TTC549 (cell line): ENCODE measurements around the gene UTP11.

Experiments used
- FAIRE-seq: peaks from 2 replicates; lab custom pipeline; 2012; peaks lifted over from hg19 to GRCh38; lab: Jason Lieb, UNC

Gene UTP11

DNA sequence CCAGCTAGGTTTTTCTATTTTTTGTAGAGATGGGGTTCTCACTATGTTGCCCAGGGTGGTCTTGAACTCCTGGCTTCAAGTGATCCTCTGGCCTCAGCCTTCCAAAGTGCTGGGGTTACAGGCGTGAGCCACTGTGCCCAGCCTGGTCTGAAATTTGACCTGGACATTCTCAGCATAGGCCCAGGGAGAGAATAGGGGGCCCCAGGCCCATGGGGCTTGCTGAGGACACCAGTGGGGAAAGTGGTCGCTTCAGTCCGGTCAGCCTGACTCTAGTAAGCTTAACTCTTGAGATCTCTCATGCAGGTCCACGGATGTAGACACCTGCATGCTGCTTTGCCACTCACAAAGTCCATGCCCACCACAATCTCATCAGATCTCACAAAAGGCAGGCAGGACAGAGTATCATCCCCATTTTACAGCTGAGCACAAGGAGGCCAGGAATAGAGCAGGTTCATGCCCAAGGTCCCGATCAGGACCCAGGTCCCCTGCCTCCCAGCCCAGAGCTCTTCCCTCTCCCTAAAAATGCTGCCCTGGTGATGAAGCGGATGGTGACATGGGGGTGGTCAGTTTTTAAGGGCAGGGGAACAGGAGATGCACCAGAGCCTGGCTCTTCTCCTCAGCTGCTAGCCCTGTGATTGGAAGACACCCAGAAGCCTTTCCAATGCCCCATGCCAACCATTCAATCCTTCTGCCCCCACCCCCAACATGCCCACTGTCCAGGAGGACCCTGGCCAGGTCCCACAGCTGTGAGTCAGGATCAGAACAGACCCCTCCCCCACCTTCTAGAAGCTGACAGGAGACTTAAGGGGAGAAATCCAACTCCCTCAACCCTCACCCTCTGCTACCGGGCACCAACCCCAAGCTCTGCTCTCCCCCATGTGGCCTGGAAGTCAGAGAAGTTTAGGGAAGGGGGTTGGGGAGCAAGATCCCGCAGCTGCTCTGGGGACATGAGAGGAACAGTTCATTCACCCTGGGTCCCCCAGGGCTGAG lies 9.0 kb upstream of the UTP11 start:
- no peak for FAIRE-seq

DNA sequence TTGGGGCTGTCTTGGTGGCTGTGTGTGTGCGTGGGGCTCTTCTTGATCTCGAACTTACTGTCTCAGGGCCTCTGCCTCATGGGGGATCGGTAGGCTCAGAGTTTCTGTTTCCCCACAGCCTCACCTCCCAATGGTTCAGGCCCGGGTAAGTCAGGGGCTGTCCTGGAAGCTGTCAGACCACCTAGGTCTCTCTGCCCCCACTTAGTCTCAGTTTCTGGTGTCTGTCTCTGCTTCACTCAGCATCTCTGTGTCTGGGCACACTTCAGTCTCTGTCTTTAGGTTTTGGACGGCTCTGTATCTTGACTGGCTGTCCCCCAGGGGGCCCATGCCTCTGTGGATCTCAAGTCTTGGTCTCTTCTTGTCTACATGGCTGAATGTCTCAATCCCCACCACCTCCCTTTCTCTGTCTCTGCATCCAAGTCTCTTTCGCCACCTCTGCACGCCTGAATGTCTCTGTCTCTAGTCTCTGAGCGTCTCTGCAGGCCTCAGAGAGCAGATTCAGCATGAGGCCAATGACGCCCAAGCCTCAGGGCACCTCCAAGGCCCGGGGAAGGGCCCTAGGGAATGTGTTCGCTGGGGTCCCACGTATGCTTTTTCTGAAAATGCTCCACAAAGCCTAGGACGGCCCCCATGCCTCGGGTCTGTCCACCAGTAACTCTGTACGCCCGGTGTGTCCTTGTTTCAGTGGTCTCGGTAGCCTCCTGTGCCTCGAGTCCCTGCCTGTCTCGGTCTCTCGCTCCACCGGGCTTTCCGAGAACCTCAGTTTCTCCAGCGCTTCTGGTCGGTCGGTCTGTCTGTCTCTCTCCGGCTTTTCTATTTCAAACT lies 8.0 kb upstream of the UTP11 start:
- FAIRE-seq: no peak

DNA sequence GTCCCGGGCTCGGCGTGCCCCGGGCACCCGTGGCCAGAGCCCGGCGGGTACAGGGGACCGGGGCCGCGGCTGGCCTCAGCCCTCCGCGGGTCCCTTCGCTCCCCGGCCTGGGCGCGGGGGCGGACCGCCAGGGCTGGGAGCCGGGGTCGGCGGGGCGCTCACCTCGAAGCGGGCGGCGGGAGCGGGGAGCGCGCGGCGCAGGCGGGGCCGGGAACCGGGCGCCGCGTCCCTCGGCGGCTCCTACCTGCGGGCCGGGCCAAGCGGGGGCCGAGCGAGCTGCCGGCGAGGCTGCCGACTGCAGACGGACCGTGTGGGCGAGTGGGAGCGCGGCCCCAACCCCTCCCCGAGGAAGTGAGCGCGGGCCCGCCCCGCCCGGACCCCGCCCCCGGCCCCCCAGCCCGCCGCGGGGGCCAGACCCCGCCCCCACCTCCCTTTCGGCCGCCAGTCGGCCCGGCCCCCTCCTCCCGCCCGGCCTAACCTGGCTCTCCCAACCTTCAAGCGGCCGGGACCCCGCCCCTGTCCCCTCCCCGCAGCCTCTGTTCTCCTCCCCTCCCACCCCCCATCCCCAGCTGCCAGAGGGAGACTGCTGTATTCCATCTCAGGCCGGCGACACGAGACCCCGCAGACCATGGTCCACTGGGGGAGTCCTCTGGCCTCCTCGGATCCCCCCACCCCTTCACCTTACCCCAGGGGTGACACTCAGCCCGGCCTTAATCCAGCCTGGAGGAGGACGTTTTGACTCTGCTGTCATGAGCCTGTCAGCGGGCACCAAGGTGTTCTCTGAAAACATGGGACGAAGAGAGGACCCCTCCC lies 7.1 kb upstream of the UTP11 start, which contains the start of gene FHL3:
Gene FHL3, minus strand, starts transcription at position 320 of the 813 bp plus-strand sequence. CDS start 6,102 bp downstream, outside the sequence.
- FAIRE-seq: no peak

DNA sequence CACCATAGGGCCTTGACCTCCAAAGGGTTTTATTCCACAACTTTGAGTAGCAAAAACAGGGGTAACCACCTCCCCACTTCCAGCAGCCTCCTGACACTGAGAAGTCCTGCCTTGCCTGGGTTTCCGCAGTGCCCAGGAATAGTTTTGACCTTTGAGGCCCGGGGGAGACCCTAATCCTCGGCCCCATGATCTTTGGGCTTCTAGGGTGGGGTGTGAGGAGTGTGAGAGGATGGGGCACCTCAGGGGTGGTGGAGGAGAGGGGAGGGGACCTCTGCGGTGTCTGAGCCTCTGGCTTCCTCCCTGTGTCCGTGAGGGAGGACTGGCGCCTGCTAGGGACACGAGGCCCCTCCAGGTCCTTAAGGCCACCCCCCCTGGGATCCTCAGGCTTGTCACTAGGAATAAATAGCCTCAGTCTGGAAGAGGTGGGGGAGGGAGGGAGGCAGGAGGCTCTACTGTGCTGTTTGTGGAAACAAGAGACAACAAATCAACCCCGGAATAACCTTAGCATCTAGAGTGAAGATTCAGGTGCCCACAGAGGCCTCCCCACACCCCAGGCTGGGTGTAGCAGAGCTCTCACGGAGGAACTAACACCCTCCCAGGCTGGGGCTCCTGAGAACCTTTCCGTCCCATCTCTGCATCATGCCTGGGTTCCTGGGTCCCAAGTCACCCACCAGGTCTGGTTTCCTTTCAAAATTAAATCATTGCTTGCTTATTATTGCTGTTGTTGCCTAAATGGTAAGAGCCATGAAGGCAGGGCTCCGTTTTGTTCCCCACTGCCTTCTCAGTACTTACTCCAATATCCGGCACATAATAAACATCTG lies 6.3 kb upstream of the UTP11 start:
- FAIRE-seq: no peak

DNA sequence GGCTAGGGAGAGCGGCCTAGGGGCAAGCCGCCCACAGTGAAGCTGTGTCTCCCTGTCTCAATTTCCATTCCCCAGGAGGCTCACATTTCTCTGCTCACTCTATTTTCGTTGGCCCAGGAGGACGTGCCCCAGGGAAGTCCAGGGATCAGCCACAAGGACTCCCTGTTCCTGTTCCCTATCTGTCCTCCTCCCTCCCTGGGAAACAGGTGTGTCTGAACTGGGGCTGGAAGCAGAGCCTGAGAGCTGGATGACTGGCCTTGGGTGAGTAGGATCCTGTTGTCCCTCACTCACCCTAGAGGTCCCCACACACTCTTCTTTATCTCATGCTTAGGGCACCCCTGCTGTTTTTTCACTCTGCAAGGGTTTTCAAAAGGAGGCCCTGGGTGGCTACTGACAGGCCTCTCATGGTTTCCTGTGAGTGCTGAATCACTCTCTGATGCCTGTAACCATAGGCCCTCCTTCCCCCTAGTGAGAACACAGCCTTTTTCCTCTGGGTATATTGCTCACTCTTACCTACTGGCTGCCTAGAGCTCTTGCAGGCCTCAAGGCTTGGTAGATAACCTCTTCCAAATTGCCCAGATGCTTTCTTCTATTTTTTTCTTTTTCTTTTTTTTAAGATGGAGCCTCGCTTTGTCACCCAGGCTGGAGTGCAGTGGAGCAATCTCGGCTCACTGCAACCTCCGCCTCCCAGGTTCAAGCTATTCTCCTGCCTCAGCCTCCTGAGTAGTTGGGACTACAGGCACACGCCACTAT lies 3.3 kb upstream of the UTP11 start:
- FAIRE-seq: no peak

DNA sequence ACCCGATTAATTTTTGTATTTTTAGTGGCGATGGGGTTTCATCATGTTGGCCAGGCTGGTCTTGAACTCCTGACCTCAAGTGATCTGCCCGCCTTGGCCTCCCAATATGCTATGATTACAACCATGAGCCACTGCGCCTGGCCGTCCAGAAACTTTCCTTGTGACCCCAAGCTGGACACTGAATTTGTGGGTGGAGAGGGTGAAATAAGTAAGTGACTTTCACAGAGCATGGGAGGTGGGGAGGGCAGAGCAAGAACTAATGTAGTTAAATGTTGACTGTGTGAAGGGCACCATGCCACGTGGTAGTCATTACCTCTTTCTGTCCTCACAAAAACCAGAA lies 2.7 kb upstream of the UTP11 start:
- no peak for FAIRE-seq

DNA sequence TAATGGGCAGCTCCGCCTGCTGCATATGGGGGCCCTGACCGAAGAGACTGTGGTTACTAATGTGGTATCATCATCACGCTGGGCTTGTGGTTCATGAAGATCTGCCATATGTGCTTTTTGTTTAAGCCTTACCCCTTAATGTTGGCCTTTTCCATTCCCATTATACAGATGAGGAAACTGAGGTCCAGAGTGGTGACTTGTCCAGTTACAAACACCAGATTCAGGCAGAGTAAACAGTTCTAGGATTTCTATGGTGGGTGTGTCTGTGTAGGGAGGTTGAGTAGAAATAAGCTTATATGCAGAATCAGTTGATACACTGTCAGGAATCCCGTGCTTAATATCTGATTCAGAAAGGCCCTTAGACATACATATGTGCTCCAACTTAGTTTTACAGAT lies 691 bp downstream of the UTP11 start:
- FAIRE-seq: no peak

DNA sequence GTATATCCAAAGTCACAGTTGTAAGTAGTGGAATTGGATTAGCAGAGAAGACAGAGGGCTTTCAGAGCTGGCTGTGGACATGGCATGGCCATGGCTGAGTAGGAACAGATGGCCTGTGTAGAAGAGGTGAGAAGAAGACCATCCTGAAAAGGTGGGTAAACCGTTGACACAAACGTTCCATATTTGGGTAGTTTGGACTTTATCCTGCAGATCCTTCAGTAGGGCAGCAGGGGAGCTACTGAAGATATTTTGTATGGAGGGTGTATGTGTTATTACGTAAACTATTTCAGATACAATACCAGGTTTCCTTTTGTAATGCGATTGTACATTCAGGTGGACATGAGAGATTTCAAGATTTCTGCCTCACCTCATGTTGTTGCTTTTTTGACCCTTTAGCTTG lies 1.6 kb downstream of the UTP11 start:
- no peak for FAIRE-seq

DNA sequence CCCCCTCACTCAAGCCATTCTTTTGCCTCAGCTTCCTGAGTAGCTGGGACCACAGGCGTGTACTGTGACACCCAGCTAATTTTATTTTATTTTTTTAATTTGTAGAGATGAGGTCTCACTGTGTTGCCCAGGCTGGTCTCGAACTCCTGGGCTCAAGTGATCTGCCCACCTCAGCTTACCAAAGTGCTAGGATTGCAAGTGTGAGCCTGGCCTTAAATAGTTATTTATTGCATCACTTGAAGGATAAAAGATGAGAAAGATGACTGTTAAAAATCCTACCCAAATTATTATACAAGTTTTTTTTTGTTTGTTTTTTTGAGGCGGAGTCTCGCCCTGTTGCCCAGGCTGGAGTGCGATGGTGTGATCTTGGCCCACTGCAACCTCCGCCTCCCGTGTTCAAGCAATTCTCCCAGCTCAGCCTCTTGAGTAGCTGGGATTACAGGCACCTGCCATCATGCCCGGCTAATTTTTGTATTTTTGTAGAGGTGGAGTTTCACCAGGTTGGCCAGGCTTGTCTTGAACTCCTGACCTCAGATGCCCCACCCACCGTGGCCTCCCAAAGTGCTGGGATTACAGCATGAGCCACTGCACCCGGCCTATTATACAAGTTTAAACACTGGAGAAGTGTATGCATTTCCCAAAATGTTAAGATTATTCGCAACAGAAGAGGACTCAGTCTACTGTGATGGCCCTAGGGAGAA lies 2.3 kb downstream of the UTP11 start:
- FAIRE-seq: no peak

DNA sequence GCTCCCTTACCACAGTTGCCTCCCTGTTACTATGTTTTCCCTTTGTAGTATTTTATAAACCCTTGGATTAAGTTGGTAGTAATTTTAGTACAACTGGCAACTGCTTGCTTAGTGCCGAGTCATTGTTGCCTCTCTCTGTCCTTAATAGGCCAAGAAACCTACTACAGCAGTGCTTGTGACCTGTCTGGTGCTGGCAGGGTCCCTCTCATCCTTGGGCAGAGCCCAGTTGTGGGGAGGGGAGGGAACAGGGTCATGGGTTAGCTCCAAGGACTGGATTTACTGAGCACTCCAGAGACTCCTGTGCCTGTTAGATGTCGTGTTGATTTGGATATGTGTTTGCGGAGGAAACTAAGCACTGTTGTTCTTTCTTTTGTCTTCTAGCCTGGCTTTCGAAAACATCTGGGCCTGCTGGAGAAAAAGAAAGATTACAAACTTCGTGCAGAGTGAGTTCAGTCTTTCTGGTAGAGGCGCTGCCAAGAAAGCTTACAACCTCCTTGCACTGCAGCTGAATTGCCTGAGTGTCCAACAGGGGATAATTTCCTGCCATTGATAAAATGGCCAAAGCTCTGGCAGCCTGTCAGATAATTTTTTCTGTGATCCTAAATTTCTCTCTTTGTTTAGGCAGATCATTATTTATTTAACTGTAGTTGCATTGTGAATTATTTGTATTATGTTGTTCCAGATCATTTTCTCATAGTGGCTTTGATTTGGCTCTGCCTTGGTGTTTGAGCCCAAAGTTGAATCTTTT lies 3.6 kb downstream of the UTP11 start:
- no peak for FAIRE-seq

DNA sequence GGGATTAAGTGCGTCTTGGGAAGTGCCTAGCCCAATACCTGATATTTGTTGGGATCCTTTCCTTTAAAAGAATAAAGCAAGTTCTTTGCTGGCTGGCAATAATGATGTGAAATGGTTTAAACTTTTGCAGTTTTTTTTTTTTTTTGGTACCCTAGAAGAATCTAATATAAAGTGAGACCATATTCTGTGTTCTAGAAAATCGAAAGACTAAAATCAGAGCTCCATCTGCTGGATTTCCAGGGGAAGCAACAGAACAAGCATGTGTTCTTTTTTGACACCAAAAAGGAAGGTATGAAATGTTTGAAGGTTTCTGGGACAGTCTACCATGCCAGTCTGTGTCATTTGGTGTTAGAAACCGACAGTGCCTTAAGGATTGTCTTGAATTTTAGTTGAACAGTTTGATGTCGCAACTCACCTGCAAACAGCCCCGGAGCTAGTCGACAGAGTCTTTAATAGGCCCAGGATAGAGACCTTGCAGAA lies 6.4 kb downstream of the UTP11 start:
- FAIRE-seq: peak; percentile 58

DNA sequence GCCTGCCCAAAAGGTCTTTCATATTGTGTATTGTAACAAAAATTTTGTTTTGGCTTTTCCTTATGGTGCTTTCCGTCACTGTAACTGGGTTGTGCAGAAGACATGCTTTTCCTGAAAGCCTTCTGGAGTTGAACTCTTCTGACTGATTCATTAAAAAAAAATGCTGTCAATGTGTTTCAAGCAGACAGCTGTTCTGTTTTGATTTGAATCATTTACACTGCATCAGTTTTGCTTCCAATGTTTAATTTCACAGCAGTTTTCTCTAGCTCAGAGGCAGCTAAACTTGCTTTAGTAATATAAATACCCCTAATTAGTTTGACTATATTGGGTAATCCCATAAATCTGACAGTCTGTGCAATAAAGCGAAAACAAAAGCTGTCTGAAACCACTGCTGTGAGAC lies 7.9 kb downstream of the UTP11 start:
- no peak for FAIRE-seq

DNA sequence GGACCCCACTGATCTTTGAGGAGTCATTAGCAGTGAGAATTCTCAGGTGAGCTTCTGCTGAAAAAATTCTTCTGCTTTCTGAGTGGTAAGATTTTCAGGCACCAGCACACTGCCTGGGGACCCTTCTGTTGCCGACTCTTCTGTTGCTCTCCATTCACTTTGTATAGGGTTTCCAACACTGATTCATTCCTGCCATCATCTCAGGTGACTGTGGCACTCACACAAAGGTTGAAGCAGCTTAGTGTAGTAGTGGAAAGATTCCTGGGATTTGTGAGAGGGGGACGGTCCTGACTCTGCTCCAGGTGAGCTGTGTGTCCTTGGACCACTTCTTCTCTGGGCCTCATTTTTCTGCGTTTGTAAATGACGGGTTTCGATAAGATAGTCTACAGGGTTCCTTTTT lies 9.4 kb downstream of the UTP11 start:
- FAIRE-seq: no peak

DNA sequence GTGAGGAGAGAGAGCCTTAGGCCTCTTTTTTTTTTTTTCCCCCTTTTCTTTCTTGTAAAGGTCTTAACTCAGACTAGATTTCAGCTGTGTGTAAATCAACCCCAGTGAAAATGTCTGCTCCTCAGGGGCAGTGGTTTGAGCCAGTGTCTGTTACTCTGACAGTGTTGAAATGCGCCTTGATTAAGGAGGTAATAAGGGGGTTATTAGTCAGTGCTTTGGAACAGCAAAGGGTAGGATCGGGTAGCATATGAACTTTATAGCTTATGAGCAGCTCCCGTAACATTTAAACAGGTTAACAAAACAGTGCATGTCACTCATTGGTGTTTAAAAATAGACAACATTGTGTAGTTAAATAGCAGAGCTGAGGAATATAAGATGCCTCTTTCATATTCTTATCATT lies 10.3 kb downstream of the UTP11 start:
- no peak for FAIRE-seq

DNA sequence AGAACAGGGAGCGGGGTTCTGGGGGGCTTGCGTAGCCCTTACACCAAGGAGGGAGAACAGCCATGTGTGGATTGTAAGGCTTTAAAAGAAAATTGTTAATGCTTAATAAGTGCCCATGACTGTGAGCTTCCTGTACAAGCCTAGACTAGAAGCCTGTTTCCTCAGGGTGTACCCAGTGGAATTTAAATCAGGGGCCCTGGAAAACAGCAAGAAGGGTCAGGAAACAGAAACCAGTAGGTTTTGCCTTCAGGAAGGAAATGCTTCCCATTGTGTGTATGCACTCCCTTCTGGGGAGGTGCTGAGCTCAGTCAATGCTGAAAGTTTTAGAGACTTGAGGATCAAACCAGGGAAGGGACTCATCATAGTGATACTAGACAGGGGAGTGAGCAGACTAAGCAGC lies 12.7 kb downstream of the UTP11 start:
- FAIRE-seq: no peak

DNA sequence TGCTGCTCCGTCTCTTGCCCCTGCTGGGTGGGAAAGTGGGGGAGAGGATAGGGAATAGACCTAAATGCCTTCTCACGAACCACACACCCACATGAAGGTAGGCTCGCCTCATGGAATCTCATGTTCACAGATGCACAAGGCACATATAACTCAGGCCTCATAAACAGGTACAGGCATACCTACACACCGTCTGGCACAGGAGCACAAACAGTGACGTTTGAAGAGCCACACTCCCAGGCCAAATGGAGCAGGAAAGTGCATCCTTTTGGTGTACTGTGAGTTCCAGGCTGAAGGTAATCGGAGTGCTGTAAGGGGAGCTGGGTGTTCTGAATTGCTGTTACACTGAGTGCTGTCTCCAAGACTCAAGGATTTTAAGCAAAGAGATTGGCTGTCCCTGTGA lies 13.1 kb downstream of the UTP11 start:
- no peak for FAIRE-seq

DNA sequence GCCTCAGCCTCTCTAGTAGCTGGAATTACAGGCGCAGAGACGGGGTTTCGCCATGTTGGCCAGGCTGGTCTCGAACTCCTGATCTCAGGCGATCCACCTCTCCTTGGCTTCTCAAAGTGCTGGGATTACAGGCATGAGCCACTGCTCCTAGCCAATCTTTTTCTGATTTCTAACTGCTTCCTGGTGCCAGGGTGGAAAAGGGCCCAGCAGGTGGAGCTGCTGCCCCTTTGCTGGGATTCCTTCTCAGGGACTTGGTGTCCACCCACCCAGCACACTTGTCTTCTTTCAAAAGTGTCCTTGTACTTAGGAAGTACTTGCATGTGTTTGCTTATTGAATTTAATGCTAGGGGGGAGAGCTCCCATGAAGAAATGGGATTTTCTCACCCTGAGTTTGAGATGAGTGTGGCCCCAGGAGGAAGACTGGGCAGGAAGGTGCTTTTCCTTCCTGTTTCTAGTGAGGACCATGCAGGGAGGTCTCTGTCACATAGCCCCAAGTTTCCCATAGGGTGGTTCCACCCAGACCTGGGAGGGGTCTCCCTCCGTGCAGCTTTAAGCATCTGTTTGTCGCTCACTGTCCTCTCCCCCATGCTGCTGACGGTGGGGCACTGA lies 14.2 kb downstream of the UTP11 start:
- no peak for FAIRE-seq

DNA sequence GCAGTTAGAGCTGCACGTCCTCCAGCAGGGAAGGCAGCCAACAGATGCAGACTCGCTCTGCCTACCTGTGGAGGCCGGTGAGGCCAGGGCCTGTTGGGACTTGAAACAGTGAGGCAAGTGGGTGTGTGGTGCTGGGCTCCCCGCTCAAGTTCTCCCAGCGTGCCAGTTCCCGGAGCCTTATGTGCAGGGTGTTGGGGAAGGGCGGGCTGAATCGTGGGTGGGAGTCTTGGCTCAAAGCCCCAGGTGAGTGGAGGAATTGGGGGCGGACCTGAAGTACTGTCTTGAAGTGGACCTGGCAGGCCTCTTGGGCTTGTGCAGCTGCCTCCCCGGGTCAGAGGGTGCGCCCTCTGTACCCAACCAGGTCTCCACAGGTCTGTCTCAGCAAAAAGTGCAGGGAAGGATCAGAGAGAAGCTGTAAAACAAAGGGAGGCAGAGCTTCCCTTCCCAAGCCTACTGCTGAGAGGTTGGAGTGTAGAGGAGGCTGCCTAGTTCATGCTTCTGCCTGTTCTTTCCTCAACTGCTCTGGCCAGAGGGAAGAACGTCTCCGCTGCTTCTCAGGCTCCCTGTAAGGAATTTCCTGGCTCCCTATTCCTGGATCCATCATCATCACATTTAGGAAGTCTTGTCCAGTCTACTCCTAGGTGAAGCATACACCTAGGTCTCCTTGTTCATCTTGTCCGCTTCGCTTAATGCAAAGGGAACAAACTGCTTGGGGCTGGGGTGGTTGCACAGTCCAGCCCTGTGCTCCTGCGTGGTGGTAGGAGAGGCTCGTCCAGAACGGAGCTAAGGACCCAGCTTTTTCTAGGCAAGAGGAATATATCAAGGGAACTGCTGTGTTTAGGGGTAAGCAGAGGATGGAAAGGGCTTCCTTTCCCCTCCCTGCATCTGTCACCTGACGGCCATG lies 14.9 kb downstream of the UTP11 start:
- FAIRE-seq: no peak
